Tibial nerve (tissue), 3 donors: ENCODE data around the gene OR6B1.

Experiments
- CTCF ChIP-seq, 5 experiments: fragments of 200-600 bp in 3 of 5; fragments of 450-650 bp in 2 of 5; sonication (generic) in 3 of 5; IDR thresholded peaks; one replicate each; pipeline ENCODE4 v1.5.1; 2016 to 2019; ENCODE audit warnings: antibody characterized with exemption in 5 of 5, mild to moderate bottlenecking in 3 of 5, moderate library complexity in 2 of 5
- POLR2A ChIP-seq, 2 donors: fragments of 450-650 bp; IDR thresholded peaks; one replicate each; pipeline ENCODE4 v1.6.1; 2017; ENCODE audit warnings: antibody characterized with exemption in 2 of 2, mild to moderate bottlenecking in 2 of 2, moderate library complexity in 2 of 2

GRCh38 chr7:144023171-144023827, 23.2 kb downstream of the OR6B1 start:
- no peak for TF ChIP-seq CTCF (IDR thresholded peaks at IDR 0.05)
- no peak for TF ChIP-seq POLR2A (IDR thresholded peaks at IDR 0.05)
